Body of pancreas (tissue), 4 donors: Measurements from ENCODE around the gene ELF2. TPM values are rescaled to one million over a fixed set of nuclear protein-coding genes. Genes with fewer than 3 reads are reported as not detected.

ENCODE experiments used
- ATAC-seq: fragments of 150-250 bp; one replicate; pipeline ENCODE4 v1.9.1; 2016
- DNase-seq, 4 donors: peaks; one replicate each; pipeline ENCODE4 v3.0.0-alpha.2; 2019
- H3K27ac ChIP-seq, 4 donors: fragments of 200-600 bp; sonication (generic); 1 replicate in 3 of 4; 2 replicates in 1 of 4; pipeline versions ENCODE4 v1.5.1 to v1.6.1; 2016 to 2019; ENCODE audit warnings: mild to moderate bottlenecking in 1 of 4, mixed read lengths in 1 of 4, moderate library complexity in 1 of 4
- H3K27me3 ChIP-seq, 2 donors: fragments of 200-600 bp; sonication (generic); one replicate each; pipeline ENCODE4 v1.6.0; 2016; ENCODE audit warnings: mild to moderate bottlenecking in 1 of 2
- H3K36me3 ChIP-seq, 2 donors: fragments of 200-600 bp; sonication (generic); replicated peaks in 1 of 2; 2 replicates each; pipeline ENCODE4 v1.5.1; 2016; ENCODE audit warnings: low read depth in 2 of 2; ENCODE audit not compliant: insufficient read depth in 1 of 2
- H3K4me1 ChIP-seq: fragments of 200-600 bp; sonication (generic); one replicate; pipeline ENCODE4 v1.6.0; 2016
- H3K4me3 ChIP-seq, 2 donors: fragments of 200-600 bp; sonication (generic); 1 replicate in 1 of 2; 2 replicates in 1 of 2; pipeline ENCODE4 v1.5.1; 2016 to 2019
- H3K9me3 ChIP-seq, 3 donors: fragments of 200-600 bp; sonication (generic); 1 replicate in 2 of 3; 2 replicates in 1 of 3; pipeline ENCODE4 v1.5.1; 2016
- CTCF ChIP-seq, 7 experiments: fragments of 450-650 bp in 4 of 7; fragments of 200-600 bp in 3 of 7; sonication (generic) in 3 of 7; IDR thresholded peaks; one replicate each; pipeline ENCODE4 v1.5.1; 2016 to 2019; ENCODE audit warnings: antibody characterized with exemption in 7 of 7
- POLR2A ChIP-seq, 3 donors: fragments of 450-650 bp; IDR thresholded peaks; one replicate each; pipeline ENCODE4 v1.6.1; 2016; ENCODE audit warnings: antibody characterized with exemption in 3 of 3, mild to moderate bottlenecking in 2 of 3
- WGBS, 2 donors: methylation state at CpG; one replicate each; pipeline ENCODE4 v1.1.5; 2017; 5-methylcytosine and 5-hydroxymethylcytosine counted together
- intact Hi-C: fragments of 100-400 bp; cut with DNase I; formaldehyde crosslinking; loops from one replicate; pipeline ENCODE4 v1.15.1; 2023
- total RNA-seq, 2 donors: library from RNA; depleted of rRNA; stranded (reverse); fragments of >200 nt; gene quantifications; one replicate each; pipeline ENCODE4 v1.1.0, GENCODE V29; 2016

ELF2 gene
- 10 to 100 TPM; 25.4 to 42.5 TPM for total RNA-seq

GRCh38 chr4:139177049-139177868, at the start of gene ELF2:
TSS of gene ELF2 (minus strand) at chr4:139177218. CDS start at chr4:139137701, 39,517 bp downstream.
- WGBS, 2 donors = 0 to 1% methylated on average over 17 to 62 of the region's 83 CpGs
- intact Hi-C loops = no loop called here
- Histone ChIP-seq H3K27me3 (no peaks in the 10 kb centered on the region), H3K4me1 (peaks cover 14% of the 10 kb centered on the region), H3K27ac (peak within 1 kb of the TSS; percentile 99 to 100 (median 100)), H3K9me3 (no peaks in the 10 kb centered on the region), H3K4me3 (peak within 1 kb of the TSS; percentile 80 to 87), H3K36me3 (no peaks in the 10 kb centered on the region)
- ATAC-seq = peak; percentile 78
- peak; percentile 94 to 96 (median 94) for DNase-seq
- TF ChIP-seq POLR2A (IDR thresholded peaks at IDR 0.05) (peak in 2 of 3 donors; percentile 56 to 58), CTCF (IDR thresholded peaks at IDR 0.05) (no peak)

- no peaks in the 10 kb centered on the region for H3K9me3 ChIP-seq
- WGBS, 2 donors = 81 to 88% methylated on average over 2 of the region's 2 CpGs
- TF ChIP-seq POLR2A (IDR thresholded peaks at IDR 0.05) (no peak), CTCF (IDR thresholded peaks at IDR 0.05) (no peak)
- intact Hi-C loops = no loop called here
- no peaks in the 10 kb centered on the region for H3K27me3 ChIP-seq
- DNase-seq = peak in 3 of 4 donors; percentile 13 to 28 (median 15)
- H3K4me1 ChIP-seq = no peaks in the 10 kb centered on the region
- no peak for ATAC-seq
- no peak overlapping the region for H3K4me3 ChIP-seq
- H3K36me3 ChIP-seq = no peaks in the 10 kb centered on the region
- H3K27ac ChIP-seq = no peak overlapping the region
Measured at GRCh38 chr4:139223682-139224317, 46.8 kb upstream of the ELF2 start.

GRCh38 chr4:139222215-139222614, 45.2 kb upstream of the ELF2 start:
- no peak overlapping the region for H3K27ac ChIP-seq
- TF ChIP-seq POLR2A (IDR thresholded peaks at IDR 0.05) (no peak), CTCF (IDR thresholded peaks at IDR 0.05) (no peak)
- DNase-seq (no peak), ATAC-seq (no peak)
- intact Hi-C loops = no loop called here
- H3K27me3 ChIP-seq = no peaks in the 10 kb centered on the region
- no peak overlapping the region for H3K4me3 ChIP-seq
- H3K36me3 ChIP-seq = no peaks in the 10 kb centered on the region
- no peaks in the 10 kb centered on the region for H3K9me3 ChIP-seq
- WGBS, 2 donors = 90 to 92% methylated on average over 5 of the region's 5 CpGs
- H3K4me1 ChIP-seq = no peaks in the 10 kb centered on the region

- intact Hi-C loops = no loop called here
- ATAC-seq = no peak
- 82 to 89% methylated on average over 5 of the region's 5 CpGs for WGBS, 2 donors
- no peaks in the 10 kb centered on the region for H3K27me3 ChIP-seq
- H3K27ac ChIP-seq = no peak overlapping the region
- no peak overlapping the region for H3K4me3 ChIP-seq
- H3K36me3 ChIP-seq = no peaks in the 10 kb centered on the region
- H3K9me3 ChIP-seq = no peaks in the 10 kb centered on the region
- no peak for DNase-seq
- H3K4me1 ChIP-seq = no peaks in the 10 kb centered on the region
- no peak for TF ChIP-seq CTCF (IDR thresholded peaks at IDR 0.05)
- TF ChIP-seq POLR2A (IDR thresholded peaks at IDR 0.05) = no peak
Measured at GRCh38 chr4:139221687-139222086, 44.7 kb upstream of the ELF2 start.
